NCI-H446 treated with DMSO at 0.1 percent for 48 hours (cell line): ENCODE measurements around the gene CELF2.

ENCODE experiments used
- DNase-seq: peaks from one replicate; lab custom pipeline; 2025; lab: John Stamatoyannopoulos, UW

Gene CELF2

GRCh38 chr10:11301571-11302111, 284.0 kb downstream of the CELF2 start:
- DNase-seq = no peak

GRCh38 chr10:11302181-11302580, 284.5 kb downstream of the CELF2 start:
- DNase-seq = no peak

DNA sequence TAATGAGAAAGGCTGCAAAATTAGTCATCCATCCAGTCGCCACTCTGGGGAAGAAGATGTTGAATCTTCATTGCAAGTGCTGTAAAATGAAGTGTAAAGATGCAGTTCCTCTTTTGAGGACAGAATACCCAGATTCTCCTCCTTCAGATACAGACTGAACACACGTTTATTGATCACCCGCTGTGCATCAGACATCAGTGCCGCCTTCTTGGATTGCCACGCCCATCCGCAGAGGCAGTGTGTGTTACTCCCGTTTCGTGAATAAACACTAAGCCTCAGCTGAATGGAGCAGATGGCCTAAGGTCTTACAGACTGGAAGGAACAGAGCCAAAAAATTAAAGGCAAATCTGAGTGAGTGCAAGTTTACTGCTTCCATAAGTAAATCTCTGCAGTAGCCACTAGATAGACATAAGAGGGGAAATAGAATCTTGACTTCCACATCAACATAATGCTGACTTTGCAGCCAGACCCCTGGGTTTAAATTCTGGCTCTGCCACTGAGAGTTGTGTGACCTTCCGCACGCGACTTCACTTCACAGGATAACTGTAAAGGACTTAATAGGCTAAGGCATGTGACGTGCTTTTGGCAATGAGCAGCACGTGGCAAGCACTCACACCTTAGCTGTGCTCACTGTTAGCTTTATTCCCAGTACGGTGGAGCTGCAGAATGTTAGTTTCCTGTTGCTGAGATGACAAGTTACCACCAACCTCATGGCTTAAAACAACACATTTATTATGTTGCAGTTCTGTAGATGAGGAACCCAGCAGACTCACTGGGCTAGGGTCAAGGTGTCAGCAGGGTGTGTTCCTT, 285.9 kb downstream of the CELF2 start:
- peak; percentile 62 for DNase-seq

GRCh38 chr10:11304906-11305585, 287.4 kb downstream of the CELF2 start:
- no peak for DNase-seq

GRCh38 chr10:11305825-11306593, 288.3 kb downstream of the CELF2 start:
- DNase-seq = no peak

- DNase-seq = no peak
Measured at GRCh38 chr10:11307004-11307403, 289.3 kb downstream of the CELF2 start.

- DNase-seq = no peak
Measured at GRCh38 chr10:11307937-11308336, 290.3 kb downstream of the CELF2 start.

GRCh38 chr10:11311027-11311426, 293.4 kb downstream of the CELF2 start:
- no peak for DNase-seq

DNA sequence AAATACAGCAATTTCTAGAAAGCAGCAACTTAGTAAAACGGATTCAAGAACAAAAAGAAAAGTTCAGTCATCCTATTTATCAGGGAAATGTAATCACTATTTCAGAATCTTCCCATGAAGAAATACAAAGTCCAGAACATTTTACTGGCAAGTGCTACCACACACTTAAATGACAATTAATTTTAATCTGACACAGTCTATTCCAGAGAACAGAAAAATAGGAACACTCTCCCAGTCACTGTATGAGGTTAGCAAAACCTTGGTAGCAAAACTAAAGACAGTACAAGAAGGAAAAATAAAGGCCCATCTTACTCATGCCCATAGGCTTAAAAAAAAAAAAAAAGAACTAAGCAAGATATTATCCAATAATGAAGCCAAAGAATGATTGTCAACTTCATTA, 295.8 kb downstream of the CELF2 start:
- DNase-seq = no peak

DNA sequence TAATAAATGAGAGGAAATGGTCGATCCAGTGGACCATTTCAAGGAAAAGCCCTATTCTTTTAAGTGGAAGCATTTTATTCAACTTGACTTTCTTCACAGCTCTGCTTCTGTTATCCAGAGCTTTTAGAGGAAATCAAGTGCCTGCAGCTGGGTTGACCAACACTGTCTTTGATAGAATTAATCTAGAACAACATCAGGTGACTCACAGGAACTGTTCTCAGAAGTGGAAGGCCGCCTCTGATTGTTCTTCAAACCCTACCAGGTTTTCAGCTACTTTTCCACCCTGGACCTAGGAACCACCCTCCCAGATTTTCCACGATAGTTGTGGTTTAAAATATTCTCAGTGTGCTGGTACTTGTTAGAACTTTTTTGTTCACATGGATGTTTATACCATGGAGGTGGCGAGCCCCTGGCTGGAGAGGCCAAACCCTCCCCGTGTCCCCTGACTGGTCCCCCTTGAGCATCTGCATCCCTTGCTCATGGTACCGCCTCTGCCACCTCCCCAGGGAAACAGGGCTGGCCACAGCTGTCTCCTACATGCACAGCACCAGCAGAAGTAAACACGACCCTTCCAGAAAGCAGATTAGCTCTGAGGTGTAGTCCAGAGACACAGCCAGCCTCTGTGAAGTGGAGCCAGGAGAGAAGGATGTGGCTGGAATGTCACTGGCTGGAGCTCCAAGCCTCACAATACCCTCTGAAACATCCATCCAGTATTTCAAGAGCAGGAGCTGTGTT, 300.4 kb downstream of the CELF2 start:
- DNase-seq = no peak

GRCh38 chr10:11318826-11319598, 301.3 kb downstream of the CELF2 start:
- DNase-seq = peak; percentile 7

DNA sequence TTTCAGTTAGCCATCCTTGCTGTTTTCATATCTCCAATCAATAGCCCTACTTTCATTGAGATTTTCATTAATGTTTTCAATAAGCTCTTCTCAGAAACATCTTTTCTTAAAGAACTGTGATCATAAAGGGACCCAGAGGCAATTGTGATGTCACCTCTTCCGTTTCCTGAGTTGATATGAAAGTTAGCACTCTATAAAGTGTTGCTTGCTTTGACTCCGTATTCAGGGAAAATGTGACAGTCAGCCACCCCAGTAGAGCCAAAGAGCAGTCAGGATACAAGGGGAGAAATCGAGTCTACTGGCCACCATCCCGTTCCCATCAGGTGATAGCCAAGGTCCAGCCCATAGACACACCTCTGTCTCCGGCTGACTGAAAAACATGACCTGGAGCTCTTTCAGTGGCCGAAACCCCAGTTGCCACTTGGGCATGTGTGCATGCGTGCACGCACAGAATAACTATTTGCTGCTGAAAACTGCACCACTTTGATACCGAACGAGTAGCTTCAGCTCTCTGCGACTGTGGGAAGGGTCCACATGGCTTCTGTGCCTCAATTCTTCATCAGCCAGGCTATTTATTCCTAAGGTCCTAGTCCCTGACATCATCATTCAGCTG, 302.4 kb downstream of the CELF2 start:
- DNase-seq = no peak

GRCh38 chr10:11320809-11321520, 303.3 kb downstream of the CELF2 start:
- DNase-seq = no peak

- DNase-seq = no peak
Measured at GRCh38 chr10:11322698-11323097, 305.0 kb downstream of the CELF2 start.

GRCh38 chr10:11324761-11325321, 307.2 kb downstream of the CELF2 start:
- DNase-seq = no peak

GRCh38 chr10:11325817-11326216, 308.1 kb downstream of the CELF2 start:
- DNase-seq = no peak

GRCh38 chr10:11326241-11326640, 308.6 kb downstream of the CELF2 start:
- DNase-seq = no peak

- no peak for DNase-seq
Measured at GRCh38 chr10:11326913-11327616, 309.4 kb downstream of the CELF2 start.
